C4-2B (cell line): ENCODE data around the gene SLC25A15.
"Not testable (repeated sequence)": the region's sequence is repeated elsewhere in the genome, so short reads cannot be mapped to it uniquely, and the experiment has no call there.

Experiments
- H3K27ac ChIP-seq: fragments of 450-650 bp; 2 replicates; pipeline ENCODE4 v1.5.1; 2017
- ZFX ChIP-seq: fragments of 450-650 bp; IDR thresholded peaks from 2 replicates; pipeline ENCODE4 v1.6.1; 2017
- TF ChIP-seq, protein P1 (sequence below): fragments of 450-650 bp; conservative IDR thresholded peaks from 2 replicates; pipeline ENCODE4 v1.5.1; 2017; ENCODE audit warnings: mild to moderate bottlenecking

Gene SLC25A15

DNA sequence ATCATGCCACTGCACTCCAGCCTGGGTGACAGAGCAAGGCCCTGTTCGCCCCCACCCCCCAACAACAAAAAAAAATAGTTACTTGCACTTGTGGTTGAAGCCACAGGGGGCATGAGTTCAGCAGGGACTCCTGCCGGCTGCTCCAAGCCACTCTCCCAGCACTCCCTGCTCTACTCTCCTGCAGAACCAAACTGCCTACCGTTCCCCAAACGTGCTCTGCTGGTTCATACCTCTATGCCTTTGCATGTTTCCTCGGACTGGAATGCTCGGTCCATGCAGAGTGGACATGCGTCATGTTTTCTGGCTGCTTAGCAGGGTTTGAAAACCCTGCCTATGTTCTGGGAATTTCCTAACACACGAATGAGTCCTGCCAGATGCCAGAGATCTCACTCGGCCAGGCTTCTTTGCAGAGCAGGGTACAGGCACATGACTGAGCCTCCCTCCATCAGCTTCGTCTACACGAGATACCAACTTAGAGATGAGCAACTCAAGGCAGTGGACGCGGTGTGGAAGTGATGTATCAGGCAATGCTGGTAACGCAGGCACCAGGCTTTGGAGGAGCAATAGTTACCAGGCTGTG, 8.5 kb upstream of the SLC25A15 start:
- no peak overlapping the region for H3K27ac ChIP-seq
- no peak for TF ChIP-seq ZFX

DNA sequence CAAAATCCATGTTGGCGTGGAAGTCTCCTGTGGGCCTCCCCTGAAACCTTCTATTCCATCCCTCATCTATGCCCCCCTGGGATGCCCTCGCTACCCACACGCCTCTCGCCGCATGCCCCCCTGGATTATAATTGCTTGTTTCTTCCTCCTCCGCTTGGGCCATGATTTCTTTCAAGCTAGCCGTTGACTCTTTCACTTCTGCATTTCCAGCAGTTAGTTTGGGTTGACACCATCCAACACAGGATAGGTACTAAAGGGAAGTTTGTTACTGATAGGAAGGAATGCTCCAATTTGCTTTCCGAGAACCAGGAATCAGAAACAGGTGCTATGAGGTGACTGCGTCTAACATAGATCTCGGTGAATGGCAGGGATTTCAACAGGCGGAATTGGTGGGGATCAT, 7.7 kb upstream of the SLC25A15 start:
- no peak overlapping the region for H3K27ac ChIP-seq
- TF ChIP-seq, protein P1, sequence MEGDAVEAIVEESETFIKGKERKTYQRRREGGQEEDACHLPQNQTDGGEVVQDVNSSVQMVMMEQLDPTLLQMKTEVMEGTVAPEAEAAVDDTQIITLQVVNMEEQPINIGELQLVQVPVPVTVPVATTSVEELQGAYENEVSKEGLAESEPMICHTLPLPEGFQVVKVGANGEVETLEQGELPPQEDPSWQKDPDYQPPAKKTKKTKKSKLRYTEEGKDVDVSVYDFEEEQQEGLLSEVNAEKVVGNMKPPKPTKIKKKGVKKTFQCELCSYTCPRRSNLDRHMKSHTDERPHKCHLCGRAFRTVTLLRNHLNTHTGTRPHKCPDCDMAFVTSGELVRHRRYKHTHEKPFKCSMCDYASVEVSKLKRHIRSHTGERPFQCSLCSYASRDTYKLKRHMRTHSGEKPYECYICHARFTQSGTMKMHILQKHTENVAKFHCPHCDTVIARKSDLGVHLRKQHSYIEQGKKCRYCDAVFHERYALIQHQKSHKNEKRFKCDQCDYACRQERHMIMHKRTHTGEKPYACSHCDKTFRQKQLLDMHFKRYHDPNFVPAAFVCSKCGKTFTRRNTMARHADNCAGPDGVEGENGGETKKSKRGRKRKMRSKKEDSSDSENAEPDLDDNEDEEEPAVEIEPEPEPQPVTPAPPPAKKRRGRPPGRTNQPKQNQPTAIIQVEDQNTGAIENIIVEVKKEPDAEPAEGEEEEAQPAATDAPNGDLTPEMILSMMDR: no peak
- TF ChIP-seq ZFX: no peak

DNA sequence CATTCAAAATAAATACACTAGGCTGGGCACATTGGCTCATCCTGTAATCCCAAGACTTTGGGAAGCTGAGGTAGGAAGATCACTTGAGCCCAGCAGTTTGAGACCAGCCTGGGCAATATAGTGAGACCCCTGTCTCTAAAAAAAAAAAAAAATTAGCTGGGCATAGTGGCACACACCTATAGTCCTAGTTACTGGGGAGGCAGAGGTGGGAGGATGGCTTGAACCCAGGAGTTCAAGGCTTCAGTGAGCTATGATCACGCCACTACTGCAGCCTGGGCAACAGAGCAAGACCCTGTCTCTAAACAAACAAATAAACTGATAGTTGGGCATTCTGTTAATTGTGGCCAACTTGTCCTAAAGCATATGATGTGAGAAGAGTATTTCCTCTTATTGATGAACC, 6.4 kb upstream of the SLC25A15 start:
- H3K27ac ChIP-seq: not testable (repeated sequence)

DNA sequence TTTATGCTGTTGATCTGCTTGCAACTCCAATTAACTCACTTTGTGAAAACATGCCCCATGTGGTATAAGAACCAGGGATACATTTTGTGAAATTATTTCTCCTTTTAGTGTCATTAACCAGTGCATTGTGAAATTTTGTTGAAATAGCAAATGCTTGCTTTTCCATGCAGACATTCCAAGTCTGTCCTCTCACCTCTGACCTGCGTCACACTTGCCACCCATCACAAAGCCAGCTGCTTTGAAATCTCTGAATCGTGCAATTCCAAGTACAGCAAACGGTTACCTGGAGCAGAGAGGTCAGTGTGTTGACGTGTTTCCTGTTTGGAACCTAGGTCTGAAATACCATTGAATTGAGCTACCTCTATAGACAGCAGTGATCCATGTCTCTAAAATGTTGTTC, 4.9 kb upstream of the SLC25A15 start:
- no peak for TF ChIP-seq ZFX
- TF ChIP-seq, protein P1: no peak
- no peak overlapping the region for H3K27ac ChIP-seq

DNA sequence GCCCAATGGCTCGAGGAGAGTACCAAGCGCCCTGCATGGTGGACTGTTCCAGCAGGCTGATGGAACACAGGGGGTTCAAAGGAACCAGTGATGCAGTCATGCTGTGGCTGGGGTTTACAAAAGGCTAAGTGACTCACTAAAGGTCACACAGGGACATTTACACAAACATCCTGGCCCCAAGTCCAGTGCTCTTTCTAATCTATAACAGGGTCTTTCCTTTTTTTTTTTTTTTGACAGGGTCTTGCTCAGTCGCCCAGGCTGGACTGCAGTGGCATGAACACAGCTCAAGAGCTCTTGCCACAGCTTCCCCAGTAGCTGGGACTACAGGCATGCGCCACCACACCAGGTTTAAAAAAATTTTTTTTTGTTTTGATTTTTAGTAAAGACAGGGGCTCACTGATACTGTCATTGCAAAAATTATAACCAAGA, 2.8 kb upstream of the SLC25A15 start:
- TF ChIP-seq, protein P1: no peak
- no peak overlapping the region for H3K27ac ChIP-seq

DNA sequence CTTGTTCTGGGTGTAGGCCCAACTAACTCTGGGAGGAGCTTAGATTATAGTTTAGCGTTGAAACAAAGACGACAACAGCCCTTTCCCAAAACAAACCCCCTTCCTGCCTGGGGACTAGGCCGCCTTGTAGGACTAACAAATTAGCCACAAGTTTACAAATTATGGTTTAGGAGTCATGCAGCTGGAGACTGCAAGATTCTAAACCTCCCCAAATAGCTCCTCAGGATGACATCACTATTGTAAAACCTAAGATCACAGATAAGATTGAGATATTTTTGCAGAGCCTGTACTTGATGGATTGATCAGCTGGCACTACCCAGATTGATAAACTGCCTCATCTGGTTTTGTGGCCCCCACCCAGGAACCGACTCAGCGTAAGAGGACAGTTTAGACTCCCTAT, 2.3 kb upstream of the SLC25A15 start:
- no peak overlapping the region for H3K27ac ChIP-seq
- TF ChIP-seq ZFX: no peak
- TF ChIP-seq, protein P1: no peak

DNA sequence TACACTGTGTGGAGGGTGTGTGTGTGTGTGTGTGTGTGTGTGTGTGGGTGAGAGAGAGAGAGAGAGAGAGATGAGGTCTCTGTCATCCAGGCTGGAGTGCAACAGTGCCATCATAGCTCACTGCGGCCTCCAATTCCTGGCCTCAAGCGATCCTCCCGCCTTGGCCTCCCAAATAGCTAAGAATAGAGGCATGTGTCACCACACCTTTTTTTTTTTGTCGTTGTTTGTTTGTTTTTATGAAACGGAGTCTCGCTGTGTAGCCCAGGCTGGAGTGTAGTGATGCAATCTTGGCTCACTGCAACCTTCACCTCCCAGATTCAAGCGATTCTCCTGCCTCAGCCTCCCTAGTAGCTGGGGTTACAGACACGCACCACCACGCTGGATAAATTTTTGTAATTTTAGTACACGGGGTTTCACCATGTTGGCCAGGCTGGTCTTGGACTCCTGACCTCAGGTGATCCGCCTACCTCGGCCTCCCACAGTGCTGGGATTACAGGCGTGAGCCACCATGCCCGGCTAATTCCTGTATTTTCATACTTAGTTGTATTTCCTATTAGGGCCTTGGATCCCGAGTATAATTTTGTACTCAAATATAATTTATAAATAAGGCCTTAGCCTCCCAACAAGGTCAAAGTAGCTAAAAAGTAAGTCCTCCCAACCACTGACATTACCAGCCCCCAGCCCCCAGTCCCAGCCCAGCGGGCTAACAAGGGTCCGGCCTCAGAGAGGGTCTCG, 704 bp upstream of the SLC25A15 start:
- peak overlapping the region; percentile 93 for H3K27ac ChIP-seq

DNA sequence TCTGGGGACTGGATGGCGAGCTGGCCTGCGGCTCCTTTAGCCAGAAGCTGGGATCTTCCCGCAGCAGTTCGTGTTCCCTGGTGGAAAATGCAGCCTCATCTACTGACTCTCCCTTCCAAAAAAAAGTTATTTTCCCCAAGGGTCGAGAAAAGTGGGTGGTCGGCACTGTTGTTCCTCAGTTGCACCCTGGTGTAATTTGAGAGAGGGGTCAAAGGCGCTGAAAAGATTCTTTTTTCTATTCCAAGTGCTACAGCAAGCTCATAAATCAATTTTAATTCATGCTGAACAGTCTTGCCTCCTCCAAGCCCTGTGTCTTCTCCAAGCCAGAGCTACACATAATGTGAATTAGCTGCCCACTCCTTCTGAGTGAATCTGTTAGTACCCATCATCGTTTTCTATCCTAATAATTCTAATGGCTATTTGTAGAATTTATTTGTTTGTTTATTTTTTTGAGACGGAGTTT, 774 bp downstream of the SLC25A15 start:
- no peak for TF ChIP-seq ZFX
- TF ChIP-seq, protein P1: no peak

More for the DNA sequence above, 774 bp downstream of the SLC25A15 start:
- peak overlapping the region; percentile 93 for H3K27ac ChIP-seq
